GM12878 (cell line): ENCODE measurements around the gene FARS2. TPM values are rescaled to one million over a fixed set of nuclear protein-coding genes. Genes with fewer than 3 reads are reported as not detected.

Experiments
- ATF3 ChIP-seq: IDR thresholded peaks from 2 replicates; pipeline ENCODE4 v1.6.1; 2011; ENCODE audit warnings: low read depth, mild to moderate bottlenecking, low read length, moderate library complexity, borderline replicate concordance; ENCODE audit errors: extremely low read depth
- ATF7 ChIP-seq: fragments of 450-650 bp; IDR thresholded peaks from 2 replicates; pipeline ENCODE4 v1.6.1; 2016; ENCODE audit warnings: low read depth, mild to moderate bottlenecking
- CBFB ChIP-seq: IDR thresholded peaks from 2 replicates; pipeline ENCODE4 v1.6.1; 2016; ENCODE audit warnings: antibody characterized with exemption, low read depth
- CBX3 ChIP-seq: fragments of 200-600 bp; sonication (generic); IDR thresholded peaks from 2 replicates; pipeline ENCODE4 v1.6.1; 2016; ENCODE audit warnings: low read depth, borderline replicate concordance
- CBX5 ChIP-seq: sonication (generic); IDR thresholded peaks from 2 replicates; pipeline ENCODE4 v1.6.1; 2016; ENCODE audit warnings: low read depth, moderate library complexity, mild to moderate bottlenecking, inconsistent platforms
- CTCF ChIP-seq, 3 experiments: IDR thresholded peaks in 2 of 3; conservative IDR thresholded peaks in 1 of 3; 2 replicates each; pipeline ENCODE4 v1.5.1; 2011; ENCODE audit warnings: low read depth in 3 of 3, low read length in 3 of 3, mild to moderate bottlenecking in 3 of 3, control low read depth in 2 of 3, moderate library complexity in 2 of 3, inconsistent platforms in 1 of 3, mixed read lengths in 1 of 3; ENCODE audit not compliant: control insufficient read depth in 2 of 3, insufficient read depth in 1 of 3; ENCODE audit errors: extremely low read depth in 1 of 3
- EP300 ChIP-seq, 2 experiments: fragments of 150-350 bp in 1 of 2; IDR thresholded peaks; 2 replicates each; pipeline ENCODE4 v1.6.1; 2011 to 2012; ENCODE audit warnings: low read depth in 2 of 2, low read length in 2 of 2, borderline replicate concordance in 1 of 2, improper control_type of control experiment in 1 of 2, inconsistent platforms in 1 of 2; ENCODE audit not compliant: control insufficient read depth in 1 of 2
- HSF1 ChIP-seq: fragments of 150-350 bp; IDR thresholded peaks from 2 replicates; pipeline ENCODE4 v1.6.1; 2014; ENCODE audit warnings: mild to moderate bottlenecking, low read depth, low read length
- IRF3 ChIP-seq: fragments of 450-650 bp; IDR thresholded peaks from 2 replicates; pipeline ENCODE4 v1.6.1; 2014; ENCODE audit warnings: mild to moderate bottlenecking
- JUNB ChIP-seq: IDR thresholded peaks from 2 replicates; pipeline ENCODE4 v1.6.1; 2016; ENCODE audit warnings: antibody characterized with exemption, mild to moderate bottlenecking
- KAT2A ChIP-seq: conservative IDR thresholded peaks from 2 replicates; pipeline ENCODE4 v1.6.1; 2011; ENCODE audit warnings: low read depth, low read length; ENCODE audit not compliant: control insufficient read depth
- KLF5 ChIP-seq: fragments of 450-650 bp; IDR thresholded peaks from 2 replicates; pipeline ENCODE4 v1.6.1; 2014; ENCODE audit warnings: mild to moderate bottlenecking; ENCODE audit not compliant: partially characterized antibody
- LARP7 ChIP-seq: fragments of 450-650 bp; IDR thresholded peaks from 2 replicates; pipeline ENCODE4 v1.6.1; 2017; ENCODE audit warnings: mild to moderate bottlenecking
- NR2C1 ChIP-seq: fragments of 450-650 bp; IDR thresholded peaks from 2 replicates; pipeline ENCODE4 v1.6.1; 2017; ENCODE audit warnings: antibody characterized with exemption, mild to moderate bottlenecking, moderate library complexity
- PAX8 ChIP-seq: fragments of 450-650 bp; IDR thresholded peaks from 2 replicates; pipeline ENCODE4 v1.6.1; 2017; ENCODE audit warnings: mild to moderate bottlenecking, moderate library complexity
- POU2F2 ChIP-seq: IDR thresholded peaks from 3 replicates; pipeline ENCODE4 v1.6.1; 2011; ENCODE audit warnings: low read depth, mild to moderate bottlenecking, low read length, borderline replicate concordance
- REST ChIP-seq: IDR thresholded peaks from 2 replicates; pipeline ENCODE4 v1.6.1; 2012; ENCODE audit warnings: mild to moderate bottlenecking, low read depth, low read length
- SIX5 ChIP-seq: IDR thresholded peaks from 2 replicates; pipeline ENCODE4 v1.6.1; 2011; ENCODE audit warnings: mild to moderate bottlenecking, low read depth, low read length, moderate library complexity; ENCODE audit not compliant: severe bottlenecking
- SMAD1 ChIP-seq: fragments of 450-650 bp; IDR thresholded peaks from 2 replicates; pipeline ENCODE4 v1.6.1; 2018; ENCODE audit warnings: mild to moderate bottlenecking, low read depth; ENCODE audit not compliant: partially characterized antibody
- STAT3 ChIP-seq: IDR thresholded peaks from 2 replicates; pipeline ENCODE4 v1.6.1; 2011; ENCODE audit warnings: low read depth, low read length, improper control_type of control experiment
- SUPT20H ChIP-seq: IDR thresholded peaks from 2 replicates; pipeline ENCODE4 v1.6.1; 2011; ENCODE audit warnings: low read depth, mild to moderate bottlenecking, low read length, moderate library complexity, borderline replicate concordance; ENCODE audit not compliant: control insufficient read depth
- TCF7 ChIP-seq: IDR thresholded peaks from 2 replicates; pipeline ENCODE4 v1.6.1; 2014; ENCODE audit warnings: antibody characterized with exemption, borderline replicate concordance
- ZNF24 ChIP-seq: fragments of 450-650 bp; IDR thresholded peaks from 2 replicates; pipeline ENCODE4 v1.6.1; 2017; ENCODE audit warnings: antibody characterized with exemption, mild to moderate bottlenecking
- polyA plus RNA-seq, 11 experiments: library from polyadenylated mRNA; depleted of rRNA in 4 of 11; unstranded in 6 of 11; stranded (reverse) in 5 of 11; fragments of >200 nt; fragmentation: Nextera tagmentation in 4 of 11; fragmentation: Illumina TruSeq in 1 of 11; extraction: Ambion mirVana in 4 of 11; extraction: Trizol in 1 of 11; gene quantifications; 1 replicate in 1 of 11; 2 replicates in 10 of 11; pipeline versions ENCODE4 v1.2.1 to v1.2.3, GENCODE V29; 2011 to 2016; ENCODE audit warnings: inconsistent platforms in 2 of 11, missing spikeins in 2 of 11, low read depth in 1 of 11
- total RNA-seq, 4 experiments: library from RNA; depleted of rRNA in 3 of 4; stranded (reverse); fragments of >200 nt in 3 of 4; fragmentation: Illumina TruSeq in 1 of 4; extraction: Trizol in 1 of 4; gene quantifications; 2 replicates each; pipeline versions ENCODE4 v1.2.1 to v1.2.3, GENCODE V29; 2013 to 2021

The FARS2 gene
- total and polyA plus RNA-seq, 10 of the 15 experiments (the other 5 are each of a cell fraction or from before 2014, with no cell fraction given): 16.8 to 46.7 (median 25.6) TPM

- TF ChIP-seq PAX8 (no peak), LARP7 (no peak), NR2C1 (no peak), HSF1 (no peak), SUPT20H (no peak), ZNF24 (no peak), STAT3 (no peak), CBFB (no peak), CTCF (IDR thresholded peaks at IDR 0.05 in 2 of 3, conservative IDR thresholded peaks at IDR 0.05 in 1 of 3; ENCODE audit: control insufficient read depth in 2 of 3, extremely low read depth in 1 of 3, insufficient read depth in 1 of 3, low read depth in 3 of 3, low read length in 3 of 3) (no peak), ATF3 (no peak), EP300 (IDR thresholded peaks at IDR 0.05; ENCODE audit: borderline replicate concordance in 1 of 2, control insufficient read depth in 1 of 2, low read depth in 2 of 2, low read length in 2 of 2) (no peak), POU2F2 (no peak), SMAD1 (no peak), IRF3 (no peak), ATF7 (no peak), SIX5 (peak; percentile 29), CBX5 (no peak), TCF7 (no peak), CBX3 (no peak), KLF5 (no peak), KAT2A (no peak), JUNB (peak; percentile 88), REST (no peak)
These were observed 292.5 kb downstream of the FARS2 start (continued) for GRCh38 chr6:5553767-5554166.
